ENCODE results near the gene ATP6V1B1. TPM values are rescaled to one million over a fixed set of nuclear protein-coding genes. Genes with fewer than 3 reads are reported as not detected.

The ATP6V1B1 gene
- total RNA-seq, 4 donors from 2014 or later, result 1.2 to 2.5 TPM; not detected in 2

- TF ChIP-seq CTCF (IDR thresholded peaks at IDR 0.05) (no peak), POLR2A (IDR thresholded peaks at IDR 0.05) (no peak), EP300 (IDR thresholded peaks at IDR 0.05) (no peak)
- Histone ChIP-seq H3K9me3 (no peaks in the 10 kb centered on the region), H3K4me3 (no peak overlapping the region), H3K27me3 (peaks cover 0 to 26% of the 10 kb centered on the region in 2 donors), H3K36me3 (no peaks in the 10 kb centered on the region), H3K4me1 (peaks cover 0 to 12% (median 3%) of the 10 kb centered on the region in 4 donors), H3K27ac (no peak overlapping the region)
- DNase-seq (ENCODE audit: low spot score in 2 of 2), result no peak
- WGBS, 2 donors, result 78 to 80% methylated on average over 12 of the region's 12 CpGs
Observed at GRCh38 chr2:70962211-70962884, 26.6 kb downstream of the ATP6V1B1 start.

GRCh38 chr2:70962885-70963878 lies 27.5 kb downstream of the ATP6V1B1 start:
- H3K27me3 ChIP-seq, result peaks cover 0 to 20% of the 10 kb centered on the region in 2 donors

GRCh38 chr2:70964133-70964532 lies 28.4 kb downstream of the ATP6V1B1 start:
- H3K9me3 ChIP-seq, result no peaks in the 10 kb centered on the region
- peaks cover 0 to 20% of the 10 kb centered on the region in 2 donors for H3K27me3 ChIP-seq
- H3K4me1 ChIP-seq, result peaks cover 0 to 12% (median 3%) of the 10 kb centered on the region in 4 donors

More at GRCh38 chr2:70962885-70963878, 27.5 kb downstream of the ATP6V1B1 start:
- H3K27ac ChIP-seq, result no peak overlapping the region
- DNase-seq (ENCODE audit: low spot score in 2 of 2), result peak in 1 of 2 donors; percentile 2
- TF ChIP-seq POLR2A (IDR thresholded peaks at IDR 0.05) (no peak), EP300 (IDR thresholded peaks at IDR 0.05) (no peak), CTCF (IDR thresholded peaks at IDR 0.05) (no peak)
- WGBS, 2 donors, result 66 to 76% methylated on average over 18 of the region's 18 CpGs
- H3K9me3 ChIP-seq, result no peaks in the 10 kb centered on the region
- H3K4me1 ChIP-seq, result peaks cover 0 to 12% (median 3%) of the 10 kb centered on the region in 4 donors
- no peaks in the 10 kb centered on the region for H3K36me3 ChIP-seq
- no peak overlapping the region for H3K4me3 ChIP-seq

GRCh38 chr2:70964596-70965386 lies 29.1 kb downstream of the ATP6V1B1 start:
- Histone ChIP-seq H3K27ac (no peak overlapping the region), H3K4me1 (peaks cover 0 to 12% (median 3%) of the 10 kb centered on the region in 4 donors), H3K4me3 (peak overlapping the region; percentile 27 to 58 (median 42)), H3K9me3 (no peaks in the 10 kb centered on the region), H3K36me3 (no peaks in the 10 kb centered on the region), H3K27me3 (peaks cover 0 to 20% of the 10 kb centered on the region in 2 donors)
- DNase-seq (ENCODE audit: low spot score in 2 of 2), result peak; percentile 46 to 66
- TF ChIP-seq EP300 (IDR thresholded peaks at IDR 0.05) (no peak), CTCF (IDR thresholded peaks at IDR 0.05) (peak; percentile 77 to 90 (median 78))
- WGBS, 2 donors, result 8 to 16% methylated on average over 54 to 59 of the region's 59 CpGs

More at GRCh38 chr2:70964133-70964532, 28.4 kb downstream of the ATP6V1B1 start:
- no peaks in the 10 kb centered on the region for H3K36me3 ChIP-seq
- H3K27ac ChIP-seq, result no peak overlapping the region
- WGBS, 2 donors, result 59 to 66% methylated on average over 4 of the region's 4 CpGs
- no peak for TF ChIP-seq CTCF (IDR thresholded peaks at IDR 0.05)
- TF ChIP-seq POLR2A (IDR thresholded peaks at IDR 0.05), result no peak
- TF ChIP-seq EP300 (IDR thresholded peaks at IDR 0.05), result no peak
- DNase-seq (ENCODE audit: low spot score in 2 of 2), result no peak
- no peak overlapping the region for H3K4me3 ChIP-seq

All from tibial nerve (tissue), 4 donors.